Fibroblast of pulmonary artery (primary cell): ENCODE data around the gene MRPL42.

Source experiments
- DNase-seq: peaks from one replicate; pipeline ENCODE4 v3.0.0-alpha.2; 2010; ENCODE audit warnings: low read depth
- H3K4me3 ChIP-seq: replicated peaks from 2 replicates; pipeline ENCODE4 v1.5.1; 2011; ENCODE audit warnings: low read depth, mild to moderate bottlenecking, control low read depth, low read length, moderate library complexity
- TF ChIP-seq, protein P1 (sequence below): IDR thresholded peaks from 2 replicates; pipeline ENCODE4 v1.5.1; 2011; ENCODE audit warnings: mild to moderate bottlenecking, control low read depth, low read length, inconsistent platforms; ENCODE audit errors: missing control alignments

Gene MRPL42

DNA sequence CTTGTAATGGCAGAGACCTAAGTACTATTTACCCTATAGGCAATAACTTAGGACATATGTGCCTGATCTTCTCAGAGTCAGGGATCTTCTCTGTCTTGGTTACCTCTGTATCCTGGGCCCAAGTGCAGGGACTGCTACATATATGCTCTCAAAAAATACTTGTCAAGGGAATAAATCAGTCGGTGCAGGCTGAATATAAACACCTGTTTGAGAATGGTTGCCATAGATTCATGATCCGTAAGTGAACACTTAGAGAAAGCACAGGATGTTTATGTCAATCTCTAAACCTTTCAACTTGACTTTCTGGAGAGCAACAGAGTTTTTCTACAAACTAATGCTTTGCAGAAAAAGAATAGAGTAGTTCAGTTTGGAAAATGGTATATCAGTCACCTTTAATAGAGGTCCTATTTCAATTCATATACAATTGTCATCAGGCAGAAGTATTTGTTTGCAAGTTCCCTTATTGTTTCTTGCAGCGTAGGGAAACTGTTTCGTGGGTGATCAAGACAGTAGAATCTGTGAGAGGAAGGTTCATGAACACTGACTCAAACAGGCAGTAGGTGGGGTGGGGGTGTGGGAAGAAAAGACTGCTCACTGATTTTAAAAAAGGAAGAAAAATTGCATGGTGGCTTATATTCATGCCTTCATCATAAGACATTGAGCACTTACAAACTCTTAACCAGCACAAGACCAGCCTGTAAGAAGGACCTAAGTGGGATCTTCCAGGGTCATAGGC, 19.6 kb upstream of the MRPL42 start:
- TF ChIP-seq, protein P1, sequence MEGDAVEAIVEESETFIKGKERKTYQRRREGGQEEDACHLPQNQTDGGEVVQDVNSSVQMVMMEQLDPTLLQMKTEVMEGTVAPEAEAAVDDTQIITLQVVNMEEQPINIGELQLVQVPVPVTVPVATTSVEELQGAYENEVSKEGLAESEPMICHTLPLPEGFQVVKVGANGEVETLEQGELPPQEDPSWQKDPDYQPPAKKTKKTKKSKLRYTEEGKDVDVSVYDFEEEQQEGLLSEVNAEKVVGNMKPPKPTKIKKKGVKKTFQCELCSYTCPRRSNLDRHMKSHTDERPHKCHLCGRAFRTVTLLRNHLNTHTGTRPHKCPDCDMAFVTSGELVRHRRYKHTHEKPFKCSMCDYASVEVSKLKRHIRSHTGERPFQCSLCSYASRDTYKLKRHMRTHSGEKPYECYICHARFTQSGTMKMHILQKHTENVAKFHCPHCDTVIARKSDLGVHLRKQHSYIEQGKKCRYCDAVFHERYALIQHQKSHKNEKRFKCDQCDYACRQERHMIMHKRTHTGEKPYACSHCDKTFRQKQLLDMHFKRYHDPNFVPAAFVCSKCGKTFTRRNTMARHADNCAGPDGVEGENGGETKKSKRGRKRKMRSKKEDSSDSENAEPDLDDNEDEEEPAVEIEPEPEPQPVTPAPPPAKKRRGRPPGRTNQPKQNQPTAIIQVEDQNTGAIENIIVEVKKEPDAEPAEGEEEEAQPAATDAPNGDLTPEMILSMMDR: no peak
- DNase-seq: no peak
- no peak overlapping the region for H3K4me3 ChIP-seq

DNA sequence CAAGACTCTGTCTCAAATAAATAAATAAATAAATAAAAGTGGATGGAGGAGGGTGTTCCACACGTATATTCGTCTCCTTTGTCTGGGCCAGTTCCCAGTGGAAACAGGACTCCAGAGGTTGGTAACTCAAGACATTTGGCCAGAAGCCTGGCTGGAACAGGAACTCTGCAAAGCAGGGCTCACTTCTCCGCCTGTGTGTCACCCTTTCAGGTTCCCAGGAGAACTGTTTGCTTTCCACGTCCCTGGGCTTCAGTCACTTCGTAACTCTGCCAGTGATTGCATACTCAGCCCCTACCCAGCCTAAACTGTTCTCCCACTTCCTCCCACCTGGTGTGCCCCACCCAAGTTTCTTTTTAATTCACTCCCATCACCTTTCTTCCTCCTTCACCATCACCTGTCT, 18.5 kb upstream of the MRPL42 start:
- TF ChIP-seq, protein P1: no peak
- H3K4me3 ChIP-seq: no peak overlapping the region
- no peak for DNase-seq

DNA sequence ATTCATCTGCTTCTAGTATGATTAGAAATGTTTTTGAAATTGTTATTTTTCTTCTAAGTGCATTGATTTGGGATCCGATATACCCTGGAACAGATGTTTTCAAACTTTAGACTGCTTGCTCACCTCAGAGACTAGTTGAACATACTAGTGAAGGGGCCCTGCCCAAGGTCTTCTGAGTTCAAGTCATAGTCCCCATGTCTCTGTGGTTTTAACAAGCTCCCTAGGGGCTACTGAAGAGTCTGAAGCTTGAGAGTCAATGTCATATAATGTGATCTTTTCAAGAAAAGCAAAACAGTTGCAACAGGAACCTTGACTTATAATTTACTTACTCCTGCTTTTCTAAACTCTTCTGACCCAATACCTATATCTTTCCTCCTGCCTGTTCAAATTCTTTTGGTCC, 18.0 kb upstream of the MRPL42 start:
- no peak for DNase-seq
- TF ChIP-seq, protein P1: no peak
- no peak overlapping the region for H3K4me3 ChIP-seq

DNA sequence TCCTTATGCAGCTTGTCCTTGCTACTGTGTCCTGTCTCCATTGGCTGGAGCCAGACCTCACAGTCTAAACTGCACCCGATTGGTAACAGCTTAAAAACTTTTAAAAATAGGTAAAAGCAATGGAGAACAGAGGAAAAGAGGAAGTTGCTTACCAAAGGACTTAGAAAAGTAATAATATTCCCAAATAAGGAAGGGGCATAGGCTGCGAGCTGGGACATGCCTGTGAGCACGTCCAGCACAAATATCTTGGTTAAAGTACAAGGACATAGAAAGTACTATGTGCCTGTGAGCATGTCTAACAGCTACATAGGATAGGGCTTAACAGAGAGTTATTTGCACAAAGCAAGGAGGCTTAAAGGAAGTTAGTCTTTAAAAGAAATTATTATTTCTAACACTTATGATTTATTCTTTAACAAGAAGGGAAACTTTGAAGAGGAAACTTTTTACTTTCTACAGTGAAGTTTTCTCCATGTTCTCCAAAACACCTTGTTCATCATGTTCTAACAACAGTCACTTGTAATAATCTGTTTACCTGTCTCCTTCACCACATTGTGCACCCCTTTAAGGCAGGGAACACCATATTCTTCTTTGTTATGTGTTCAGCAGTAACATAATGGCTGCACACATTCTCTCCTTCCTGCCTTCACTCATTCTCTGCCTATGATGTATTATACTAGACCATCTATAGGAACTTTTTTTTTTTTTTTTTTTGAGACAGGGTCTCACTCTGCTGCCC, 15.7 kb upstream of the MRPL42 start:
- no peak overlapping the region for H3K4me3 ChIP-seq
- TF ChIP-seq, protein P1: no peak
- no peak for DNase-seq

DNA sequence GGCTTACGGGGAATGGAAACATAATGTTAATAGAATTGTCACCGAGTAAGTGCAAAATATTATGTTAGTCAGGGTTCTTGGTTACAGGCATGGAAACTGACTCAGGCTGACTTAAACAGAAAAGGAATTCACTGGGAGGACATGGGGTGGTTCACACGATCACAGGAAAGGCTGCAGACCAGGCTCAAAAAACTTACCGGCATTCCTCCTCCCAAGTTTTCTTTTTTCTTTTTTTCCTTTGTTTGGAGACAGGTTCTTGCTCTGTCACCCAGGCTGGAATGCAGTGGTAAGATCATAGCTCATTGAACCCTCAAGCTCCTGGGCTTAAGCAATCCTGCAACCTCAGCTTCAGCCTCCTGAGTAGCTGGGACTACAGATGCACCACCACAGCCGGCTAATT, 13.7 kb upstream of the MRPL42 start:
- no peak overlapping the region for H3K4me3 ChIP-seq
- peak; percentile 28 for DNase-seq
- TF ChIP-seq, protein P1: no peak

DNA sequence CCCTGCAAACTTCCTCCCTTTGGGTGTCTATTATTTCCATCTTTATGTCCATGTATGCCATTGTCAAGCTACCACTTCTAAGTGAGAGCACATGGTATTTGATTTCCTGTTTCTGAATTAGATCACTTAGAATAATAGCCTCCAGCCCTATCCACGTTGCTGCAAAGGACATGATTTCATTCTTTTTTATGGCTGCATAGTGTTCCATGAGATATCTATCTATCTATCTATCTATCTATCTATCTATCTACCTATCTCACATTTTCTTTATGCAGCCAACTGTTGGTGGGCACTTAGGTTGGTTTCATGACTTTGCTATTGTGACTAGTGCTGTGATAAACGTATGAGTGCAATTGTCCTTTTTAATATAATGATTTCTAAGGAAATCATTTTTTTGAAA, 11.2 kb upstream of the MRPL42 start:
- TF ChIP-seq, protein P1: no peak
- no peak for DNase-seq
- no peak overlapping the region for H3K4me3 ChIP-seq
